Panc1 (cell line): ENCODE measurements around the gene SIRPG.

Experiments used
- CTCF ChIP-seq: fragments of 450-650 bp; IDR thresholded peaks from 2 replicates; pipeline ENCODE4 v1.5.1; 2017; ENCODE audit warnings: mild to moderate bottlenecking
- POLR2AphosphoS5 ChIP-seq: IDR thresholded peaks from 2 replicates; pipeline ENCODE4 v1.6.1; 2012; ENCODE audit warnings: mild to moderate bottlenecking, low read depth, low read length, moderate library complexity
- SIN3A ChIP-seq: IDR thresholded peaks from 2 replicates; pipeline ENCODE4 v1.6.1; 2012; ENCODE audit warnings: low read depth, mild to moderate bottlenecking, low read length, moderate library complexity, borderline replicate concordance; ENCODE audit not compliant: insufficient read depth

DNA sequence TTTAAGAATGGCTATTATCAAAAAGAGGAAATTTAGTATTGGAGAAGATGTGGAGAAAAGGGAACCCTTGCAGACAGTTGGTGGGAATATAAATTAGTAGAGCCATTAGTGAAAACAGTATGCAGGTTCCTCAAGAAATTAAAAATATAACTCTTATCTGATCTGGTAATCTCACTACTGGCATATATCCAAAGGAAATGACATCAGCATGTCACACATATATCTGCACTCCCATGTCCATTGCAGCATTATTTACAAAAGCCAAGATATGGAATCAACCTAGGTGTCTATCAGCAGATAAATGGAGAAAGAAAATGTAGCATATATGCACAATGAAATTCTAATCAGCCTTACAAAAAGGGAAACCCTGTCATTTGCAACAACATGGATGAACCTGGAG is 2.6 kb downstream of the SIRPG start:
- TF ChIP-seq CTCF = no peak
- TF ChIP-seq SIN3A = no peak
- no peak for TF ChIP-seq POLR2AphosphoS5
